Natural killer cell (primary cell): ENCODE measurements around the gene SLC8A1. TPM values are rescaled to one million over a fixed set of nuclear protein-coding genes. Genes with fewer than 3 reads are reported as not detected.

Experiments
- ATAC-seq, 3 donors: fragments of 150-1000 bp in 2 of 3; fragments of 200-7000 bp in 1 of 3; cut with Tn5 transposase; 1 replicate in 1 of 3; 2 replicates in 2 of 3; pipeline ENCODE4 v1.10.0; 2021; ENCODE audit warnings: mild to moderate bottlenecking in 2 of 3, moderate library complexity in 2 of 3
- DNase-seq, 2 donors: peaks; one replicate each; pipeline versions ENCODE4 v3.0.0 to v3.0.0-alpha.2; 2013 to 2021; ENCODE audit warnings: mixed read lengths in 1 of 2
- H3K27ac ChIP-seq: one replicate; pipeline ENCODE4 v1.5.1; 2013; ENCODE audit warnings: mild to moderate bottlenecking, low read length
- H3K27me3 ChIP-seq: one replicate; pipeline ENCODE4 v1.6.1; 2013; ENCODE audit warnings: low read length; ENCODE audit not compliant: control insufficient read depth, insufficient read depth
- H3K36me3 ChIP-seq: one replicate; pipeline ENCODE4 v1.6.1; 2013; ENCODE audit warnings: low read length; ENCODE audit not compliant: control insufficient read depth, insufficient read depth
- H3K4me1 ChIP-seq: one replicate; pipeline ENCODE4 v1.6.1; 2013; ENCODE audit warnings: low read length; ENCODE audit not compliant: control insufficient read depth, insufficient read depth
- H3K4me3 ChIP-seq: one replicate; pipeline ENCODE4 v1.5.1; 2013; ENCODE audit warnings: low read length
- H3K9me3 ChIP-seq: one replicate; pipeline ENCODE4 v1.6.1; 2013; ENCODE audit warnings: low read length; ENCODE audit not compliant: control insufficient read depth, insufficient read depth
- H3K27ac Mint-ChIP-seq, 2 donors: one replicate each; pipeline ENCODE4 v1.8.0; 2022; ENCODE audit warnings: mild to moderate bottlenecking in 2 of 2, mixed read lengths in 2 of 2, moderate library complexity in 1 of 2
- H3K27me3 Mint-ChIP-seq, 2 donors: one replicate each; pipeline ENCODE4 v1.8.0; 2022; ENCODE audit warnings: low read depth in 2 of 2, mixed read lengths in 2 of 2
- H3K36me3 Mint-ChIP-seq: one replicate; pipeline ENCODE4 v1.8.0; 2022; ENCODE audit warnings: mixed read lengths
- H3K4me1 Mint-ChIP-seq, 2 donors: one replicate each; pipeline ENCODE4 v1.8.0; 2022; ENCODE audit warnings: mixed read lengths in 2 of 2
- H3K4me3 Mint-ChIP-seq: one replicate; pipeline ENCODE4 v1.8.0; 2022; ENCODE audit warnings: mild to moderate bottlenecking, moderate library complexity, mixed read lengths
- H3K9me3 Mint-ChIP-seq, 2 donors: one replicate each; pipeline ENCODE4 v1.8.0; 2022; ENCODE audit warnings: mixed read lengths in 2 of 2
- WGBS: methylation state at CpG from one replicate; pipeline ENCODE4 v1.1.7; 2013; ENCODE audit warnings: missing lambda C conversion rate; ENCODE audit not compliant: insufficient coverage; 5-methylcytosine and 5-hydroxymethylcytosine counted together
- intact Hi-C: fragments of 100-400 bp; cut with micrococcal nuclease; formaldehyde crosslinking; loops from one replicate; pipeline ENCODE4 v1.14.2; 2022
- total RNA-seq, 4 donors: library from RNA; stranded (reverse); fragments of 120-200 nt in 1 of 4; gene quantifications; one replicate each; pipeline versions ENCODE4 v1.2.3 to v1.2.4, GENCODE V29; 2013 to 2022
- TF ChIP-seq, protein P1 (sequence below): fragments of 200-600 bp; IDR thresholded peaks from one replicate; pipeline ENCODE4 v1.8.0; 2022; ENCODE audit warnings: antibody characterized with exemption

Gene SLC8A1
- total RNA-seq, 3 donors from 2014 or later (not counting 1 experiment from before 2014, with no cell fraction given): 1.4 to 4.7 (median 3.6) TPM

DNA sequence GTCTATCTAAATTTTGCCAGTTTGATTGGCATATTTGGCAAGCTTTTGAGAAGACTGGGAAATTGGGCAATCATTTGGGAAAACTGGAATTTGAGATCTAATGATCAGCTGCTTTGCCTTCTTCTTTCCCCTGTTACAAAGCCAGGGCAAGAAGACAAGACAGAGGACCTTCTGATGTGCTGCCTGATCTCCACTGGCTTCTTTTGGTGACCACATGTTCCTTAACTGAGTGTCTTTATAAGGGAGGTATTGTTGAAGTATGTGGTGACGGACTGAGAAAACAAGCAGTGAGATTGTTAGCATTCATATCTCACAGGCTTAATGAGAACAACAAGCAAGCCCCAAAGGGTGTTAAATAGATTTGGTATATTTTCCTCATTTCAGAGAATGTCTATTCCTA is 175.8 kb downstream of the SLC8A1 start:
- intact Hi-C loops: no loop called here
- Histone ChIP-seq H3K4me3 (no peak overlapping the region), H3K9me3 (no peaks in the 10 kb centered on the region), H3K27me3 (no peaks in the 10 kb centered on the region), H3K4me1 (no peaks in the 10 kb centered on the region), H3K27ac (no peak overlapping the region), H3K36me3 (no peaks in the 10 kb centered on the region)
- Mint-ChIP-seq H3K4me3 (no peak overlapping the region), H3K9me3 (peaks cover 4% of the 10 kb centered on the region in 2 donors), H3K27ac (no peak overlapping the region), H3K36me3 (no peaks in the 10 kb centered on the region), H3K27me3 (no peaks in the 10 kb centered on the region), H3K4me1 (no peaks in the 10 kb centered on the region)
- no peak for DNase-seq
- 73% methylated on average over 1 of the region's 1 CpG for WGBS
- TF ChIP-seq, protein P1, sequence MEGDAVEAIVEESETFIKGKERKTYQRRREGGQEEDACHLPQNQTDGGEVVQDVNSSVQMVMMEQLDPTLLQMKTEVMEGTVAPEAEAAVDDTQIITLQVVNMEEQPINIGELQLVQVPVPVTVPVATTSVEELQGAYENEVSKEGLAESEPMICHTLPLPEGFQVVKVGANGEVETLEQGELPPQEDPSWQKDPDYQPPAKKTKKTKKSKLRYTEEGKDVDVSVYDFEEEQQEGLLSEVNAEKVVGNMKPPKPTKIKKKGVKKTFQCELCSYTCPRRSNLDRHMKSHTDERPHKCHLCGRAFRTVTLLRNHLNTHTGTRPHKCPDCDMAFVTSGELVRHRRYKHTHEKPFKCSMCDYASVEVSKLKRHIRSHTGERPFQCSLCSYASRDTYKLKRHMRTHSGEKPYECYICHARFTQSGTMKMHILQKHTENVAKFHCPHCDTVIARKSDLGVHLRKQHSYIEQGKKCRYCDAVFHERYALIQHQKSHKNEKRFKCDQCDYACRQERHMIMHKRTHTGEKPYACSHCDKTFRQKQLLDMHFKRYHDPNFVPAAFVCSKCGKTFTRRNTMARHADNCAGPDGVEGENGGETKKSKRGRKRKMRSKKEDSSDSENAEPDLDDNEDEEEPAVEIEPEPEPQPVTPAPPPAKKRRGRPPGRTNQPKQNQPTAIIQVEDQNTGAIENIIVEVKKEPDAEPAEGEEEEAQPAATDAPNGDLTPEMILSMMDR: no peak
- ATAC-seq: no peak

DNA sequence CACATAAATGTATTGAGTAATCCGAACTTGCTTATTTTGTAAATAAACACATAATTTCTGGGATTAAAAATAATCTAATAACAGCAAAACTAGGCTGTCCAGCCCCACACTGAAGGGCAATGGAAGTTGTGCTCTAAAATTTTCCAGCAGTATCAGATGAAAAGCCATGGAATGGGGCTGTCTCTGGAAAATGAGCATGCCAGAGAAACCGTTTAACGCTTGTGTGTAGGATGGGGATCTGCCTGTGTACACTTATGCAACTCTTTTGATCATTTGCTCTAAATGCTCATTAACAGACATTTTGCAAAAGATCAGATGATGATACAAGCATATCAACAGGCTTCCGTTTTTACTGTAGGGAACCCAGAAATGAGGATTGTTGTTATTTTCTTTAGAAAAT is 177.6 kb downstream of the SLC8A1 start:
- H3K36me3 ChIP-seq: no peaks in the 10 kb centered on the region
- ATAC-seq (no peak), DNase-seq (no peak)
- Mint-ChIP-seq H3K36me3 (no peaks in the 10 kb centered on the region), H3K9me3 (peaks cover 4% of the 10 kb centered on the region in 2 donors), H3K27ac (no peak overlapping the region), H3K4me3 (no peak overlapping the region), H3K27me3 (no peaks in the 10 kb centered on the region), H3K4me1 (no peaks in the 10 kb centered on the region)
- no peaks in the 10 kb centered on the region for H3K27me3 ChIP-seq
- H3K4me3 ChIP-seq: no peak overlapping the region
- H3K4me1 ChIP-seq: no peaks in the 10 kb centered on the region
- TF ChIP-seq, protein P1: no peak
- no peak overlapping the region for H3K27ac ChIP-seq
- H3K9me3 ChIP-seq: no peaks in the 10 kb centered on the region
- no CpG with 5 or more reads among the region's 4 CpGs for WGBS
- intact Hi-C loops: no loop called here

DNA sequence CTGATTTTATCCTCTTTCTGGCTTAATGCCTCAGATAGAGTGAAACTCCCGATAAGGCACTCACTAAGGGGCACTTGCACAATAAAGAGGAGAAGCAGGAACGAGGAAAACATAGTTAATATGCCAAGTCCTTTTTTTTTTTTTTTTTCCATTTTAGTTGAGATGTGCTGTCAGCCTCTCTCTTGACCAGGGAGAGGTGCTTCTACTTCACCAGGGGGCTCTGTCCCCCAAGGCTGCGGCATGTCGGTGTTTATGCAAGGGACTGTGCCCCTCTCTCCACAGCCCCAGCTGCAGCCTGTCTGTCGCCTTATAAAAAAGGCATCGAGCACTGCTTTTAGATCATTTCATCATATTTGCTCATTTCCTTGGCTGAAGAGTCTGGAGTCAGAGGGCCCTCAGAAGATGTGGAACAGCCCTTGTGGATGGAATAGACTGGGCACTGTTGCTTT is 178.1 kb downstream of the SLC8A1 start:
- Histone ChIP-seq H3K27ac (no peak overlapping the region), H3K36me3 (no peaks in the 10 kb centered on the region), H3K4me3 (no peak overlapping the region), H3K27me3 (no peaks in the 10 kb centered on the region), H3K4me1 (no peaks in the 10 kb centered on the region), H3K9me3 (no peaks in the 10 kb centered on the region)
- Mint-ChIP-seq H3K27me3 (no peaks in the 10 kb centered on the region), H3K36me3 (no peaks in the 10 kb centered on the region), H3K4me3 (no peak overlapping the region), H3K27ac (no peak overlapping the region), H3K9me3 (peaks cover 4% of the 10 kb centered on the region in 2 donors), H3K4me1 (no peaks in the 10 kb centered on the region)
- ATAC-seq (no peak), DNase-seq (no peak)
- TF ChIP-seq, protein P1: no peak
- WGBS: 87% methylated on average over 6 of the region's 6 CpGs
- intact Hi-C loops: no loop called here

DNA sequence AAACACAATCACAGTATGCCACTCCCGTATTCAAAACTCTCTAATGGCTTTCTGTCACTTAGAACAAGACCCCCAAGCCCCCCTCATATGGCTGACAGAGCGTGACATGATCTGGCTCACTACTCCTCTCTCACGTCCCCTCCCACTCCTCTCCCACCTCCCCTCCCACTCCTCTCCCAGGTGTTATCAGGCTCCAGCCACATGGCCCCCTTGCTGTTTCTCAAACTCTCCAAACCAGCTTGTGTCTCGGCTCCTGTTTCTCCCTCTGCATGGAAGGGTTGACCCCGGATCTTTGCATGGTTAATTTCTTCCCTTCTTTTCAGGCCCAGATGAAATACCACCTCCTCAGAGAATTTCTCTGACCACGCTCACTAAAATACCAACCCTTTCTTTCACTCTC is 180.8 kb downstream of the SLC8A1 start:
- Histone ChIP-seq H3K4me3 (no peak overlapping the region), H3K27ac (no peak overlapping the region), H3K4me1 (no peaks in the 10 kb centered on the region), H3K36me3 (no peaks in the 10 kb centered on the region), H3K27me3 (no peaks in the 10 kb centered on the region), H3K9me3 (no peaks in the 10 kb centered on the region)
- ATAC-seq (no peak), DNase-seq (no peak)
- TF ChIP-seq, protein P1: no peak
- Mint-ChIP-seq H3K4me1 (no peaks in the 10 kb centered on the region), H3K27ac (no peak overlapping the region), H3K9me3 (peaks cover 4% of the 10 kb centered on the region in 2 donors), H3K36me3 (no peaks in the 10 kb centered on the region), H3K4me3 (no peak overlapping the region), H3K27me3 (no peaks in the 10 kb centered on the region)
- 81% methylated on average over 6 of the region's 6 CpGs for WGBS
- intact Hi-C loops: no loop called here
